A549 (cell line): ENCODE measurements around the gene NKX6-2.

Experiments used
- CTCF ChIP-seq: fragments of >200 bp; sonication (Bioruptor Twin); formaldehyde crosslinking; IDR thresholded peaks from 3 replicates; pipeline ENCODE4 v1.5.1; 2016
- EHF ChIP-seq: fragments of 250-450 bp; sonication (Bioruptor Pico); IDR thresholded peaks from 2 replicates; pipeline ENCODE4 v1.5.0; 2020; ENCODE audit warnings: mild to moderate bottlenecking
- EP300 ChIP-seq, 2 experiments: fragments of >200 bp; sonication (Bioruptor Twin); formaldehyde crosslinking; IDR thresholded peaks; 2 replicates in 1 of 2; 3 replicates in 1 of 2; pipeline ENCODE4 v1.6.1; 2016 to 2017
- ESRRA ChIP-seq: fragments of 150-350 bp; IDR thresholded peaks from 2 replicates; pipeline ENCODE4 v1.6.1; 2014; ENCODE audit warnings: mild to moderate bottlenecking, low read length, borderline replicate concordance
- FOSL2 ChIP-seq, 2 experiments: fragments of 450-650 bp in 1 of 2; fragments of >200 bp in 1 of 2; sonication (Bioruptor Twin) in 1 of 2; formaldehyde crosslinking; IDR thresholded peaks; 2 replicates each; pipeline versions ENCODE4 v1.5.0 to v1.6.1; 2016 to 2020; ENCODE audit warnings: mild to moderate bottlenecking in 1 of 2, moderate library complexity in 1 of 2
- HDAC2 ChIP-seq: fragments of 200-600 bp; sonication (generic); IDR thresholded peaks from 2 replicates; pipeline ENCODE4 v1.6.1; 2016
- JUN ChIP-seq, 2 experiments: fragments of >200 bp; sonication (Bioruptor Twin); formaldehyde crosslinking; IDR thresholded peaks; 2 replicates in 1 of 2; 3 replicates in 1 of 2; pipeline ENCODE4 v1.6.1; 2016 to 2017
- MAFK ChIP-seq: fragments of 450-650 bp; IDR thresholded peaks from 2 replicates; pipeline ENCODE4 v1.6.1; 2014; ENCODE audit not compliant: partially characterized antibody
- MAX ChIP-seq: IDR thresholded peaks from 2 replicates; pipeline ENCODE4 v1.6.1; 2012
- MYC ChIP-seq: IDR thresholded peaks from 2 replicates; pipeline ENCODE4 v1.6.1; 2012; ENCODE audit warnings: mild to moderate bottlenecking, inconsistent platforms, low read length, improper control_type of control experiment, borderline replicate concordance
- POLR2A ChIP-seq: IDR thresholded peaks from 2 replicates; pipeline ENCODE4 v1.6.1; 2012; ENCODE audit warnings: mild to moderate bottlenecking, low read length
- RCOR1 ChIP-seq: fragments of 150-350 bp; IDR thresholded peaks from 2 replicates; pipeline ENCODE4 v1.6.1; 2014; ENCODE audit warnings: antibody characterized with exemption, low read length, low read depth
- REST ChIP-seq: fragments of 200-600 bp; sonication (generic); IDR thresholded peaks from 2 replicates; pipeline ENCODE4 v1.6.1; 2016; ENCODE audit warnings: antibody characterized with exemption, mild to moderate bottlenecking, moderate library complexity
- RFX5 ChIP-seq: fragments of 450-650 bp; IDR thresholded peaks from 2 replicates; pipeline ENCODE4 v1.7.1; 2014; ENCODE audit warnings: antibody characterized with exemption, mild to moderate bottlenecking, moderate library complexity

GRCh38 chr10:132799865-132800264 lies 13.9 kb upstream of the NKX6-2 start:
- TF ChIP-seq RCOR1 = no peak
- TF ChIP-seq CTCF = no peak
- TF ChIP-seq MAX = no peak
- TF ChIP-seq JUN (IDR thresholded peaks at IDR 0.05) = no peak
- no peak for TF ChIP-seq EP300 (IDR thresholded peaks at IDR 0.05)
- no peak for TF ChIP-seq POLR2A
- no peak for TF ChIP-seq ESRRA
- no peak for TF ChIP-seq MYC
- no peak for TF ChIP-seq REST
- TF ChIP-seq EHF (CRISPR knock-in tag) = no peak
- TF ChIP-seq HDAC2 = no peak
- no peak for TF ChIP-seq FOSL2 (IDR thresholded peaks at IDR 0.05)
- no peak for TF ChIP-seq FOSL2 (CRISPR knock-in tag; IDR thresholded peaks at IDR 0.05)
- TF ChIP-seq MAFK = no peak
- no peak for TF ChIP-seq RFX5
